Nasal cavity respiratory epithelium epithelial cell of viscerocranial mucosa (primary cell): ENCODE results near the gene TMSB15B. TPM values are rescaled to one million over a fixed set of nuclear protein-coding genes. Genes with fewer than 3 reads are reported as not detected.

Source experiments
- total RNA-seq: library from RNA; depleted of rRNA; stranded (reverse); fragments of >200 nt; gene quantifications from 2 replicates; pipeline ENCODE4 v1.2.3, GENCODE V29; 2014

TMSB15B gene
- total RNA-seq, result 0.34 and 2.1 TPM in 2 replicates

GRCh38 chrX:103962411-103963278, at the start of gene TMSB15B:
TMSB15B (plus strand) TSS chrX:103962627.

GRCh38 chrX:104013606-104014005, 51.2 kb downstream of the TMSB15B start, which contains the start of gene H2BW1:
H2BW1 (minus strand) TSS chrX:104013708; CDS start chrX:104013576, 132 bp downstream.

Other genes with a start within 250 kb of the TMSB15B start
- not detected in 2 replicates for gene PLP1, start 185.8 kb upstream of the TMSB15B start, total RNA-seq
- gene RAB9B, start 130.4 kb upstream of the TMSB15B start, total RNA-seq, result 0.07 TPM in 1 of 2 replicates, not detected in the other
- gene H2BW1, start 51.1 kb downstream of the TMSB15B start, total RNA-seq, result not detected in 2 replicates
- not detected in 2 replicates for gene H2BW2, start 77.3 kb downstream of the TMSB15B start, total RNA-seq
- gene TMSB15C, start 113.6 kb downstream of the TMSB15B start, total RNA-seq, result 0.68 and 1.9 TPM in 2 replicates
- gene ZCCHC18, start 149.9 kb downstream of the TMSB15B start, total RNA-seq, result not detected in 2 replicates
- gene SLC25A53, start 194.4 kb downstream of the TMSB15B start, total RNA-seq, result 3.4 and 11.4 TPM in 2 replicates
- gene FAM199X, start 203.8 kb downstream of the TMSB15B start, total RNA-seq, result 33.8 and 38.3 TPM in 2 replicates